Motor neuron (in vitro differentiated cells): ENCODE results near the gene C2CD3. TPM values are rescaled to one million over a fixed set of nuclear protein-coding genes. Genes with fewer than 3 reads are reported as not detected.
A peak's percentile ranks its signal among the peaks of the same experiment; 100 is the strongest.
"Not testable (repeated sequence)": the region's sequence is repeated elsewhere in the genome, so short reads cannot be mapped to it uniquely, and the experiment has no call there.

Experiments
- ATAC-seq, 8 experiments: fragments of 200-7000 bp; cut with Tn5 transposase; replicated peaks in 6 of 8; 2 replicates each; pipeline ENCODE4 v1.8.0; 2021; ENCODE audit warnings: mild to moderate bottlenecking in 8 of 8, moderate library complexity in 8 of 8
- H3K27ac ChIP-seq, 2 donors: fragments of 250-450 bp; sonication (Bioruptor Pico); 2 replicates each; pipeline ENCODE4 v1.9.0; 2021; ENCODE audit warnings: antibody characterized with exemption in 2 of 2, mild to moderate bottlenecking in 2 of 2, moderate library complexity in 1 of 2
- H3K4me1 ChIP-seq, 2 donors: fragments of 250-450 bp; sonication (Bioruptor Pico); replicated peaks in 1 of 2; 2 replicates each; pipeline ENCODE4 v1.6.1; 2021; ENCODE audit warnings: antibody characterized with exemption in 2 of 2, mild to moderate bottlenecking in 2 of 2, moderate library complexity in 1 of 2
- H3K4me3 ChIP-seq, 5 donors: fragments of 250-450 bp; sonication (Bioruptor Pico); 2 replicates each; pipeline ENCODE4 v1.9.0; 2021; ENCODE audit warnings: antibody characterized with exemption in 5 of 5, mild to moderate bottlenecking in 5 of 5, moderate library complexity in 4 of 5
- WGBS, 10 experiments: fragments of 450-650 bp; shearing (Covaris generic); methylation state at CpG; one replicate each; pipeline ENCODE4 v1.0.0; 2022; 5-methylcytosine and 5-hydroxymethylcytosine counted together
- in situ Hi-C, 9 experiments: fragments of 400-800 bp; cut with MboI; loops; one replicate each; pipeline ENCODE4 v1.15.0; 2021; ENCODE audit warnings: low sequenced_read_pairs in 9 of 9, low pct_unique_long_range_greater_than_20kb in 2 of 9; ENCODE audit not compliant: unreplicated experiment in 9 of 9
- total RNA-seq, 8 experiments: library from RNA; unstranded; fragments of 300-600 nt; gene quantifications; 2 replicates each; pipeline versions ENCODE4 v1.2.3 to v1.2.4, GENCODE V29; 2022

The C2CD3 gene
- total RNA-seq, 8 experiments from 2014 or later, result 8.0 to 26.3 (median 15.2) TPM

GRCh38 chr11:74123008-74123448, 47.8 kb downstream of the C2CD3 start:
- peak in 3 of 8 experiments; percentile 25 to 66 (median 32) for ATAC-seq
- no peak overlapping the region for H3K4me3 ChIP-seq
- H3K27ac ChIP-seq, result no peak overlapping the region
- in situ Hi-C loops, result no loop called here
- H3K4me1 ChIP-seq, result no peaks in the 10 kb centered on the region

- Histone ChIP-seq H3K4me1 (no peaks in the 10 kb centered on the region), H3K27ac (no peak overlapping the region), H3K4me3 (no peak overlapping the region)
- in situ Hi-C loops, result no loop called here
- ATAC-seq, result no peak
- WGBS, 10 experiments, result 83 to 100% (median 93%) methylated on average over 1 to 5 of the region's 5 CpGs
These were observed 49.0 kb downstream of the C2CD3 start for GRCh38 chr11:74121804-74122203.

- WGBS, 10 experiments, result 100% methylated on average over 1 to 2 of the region's 5 CpGs; no CpG with 5 or more reads in 5 of the 10 experiments
- in situ Hi-C loops, ATAC-seq, H3K27ac ChIP-seq, H3K4me3 ChIP-seq, H3K4me1 ChIP-seq: not testable (repeated sequence)
These were observed 50.4 kb downstream of the C2CD3 start for GRCh38 chr11:74120260-74121035.

- ATAC-seq, result no peak
- no peaks in the 10 kb centered on the region for H3K4me1 ChIP-seq
- in situ Hi-C loops, result no loop called here
- H3K27ac ChIP-seq, result no peak overlapping the region
- WGBS, 10 experiments, result 88 to 100% (median 100%) methylated on average over 1 to 10 of the region's 12 CpGs; no CpG with 5 or more reads in 4 of the 10 experiments
- no peak overlapping the region for H3K4me3 ChIP-seq
These were observed 54.1 kb downstream of the C2CD3 start for GRCh38 chr11:74116719-74117118.

- no peak overlapping the region for H3K27ac ChIP-seq
- in situ Hi-C loops, result no loop called here
- 86 to 100% (median 95%) methylated on average over 1 to 2 of the region's 2 CpGs; no CpG with 5 or more reads in 1 of the 10 experiments for WGBS, 10 experiments
These were observed 57.9 kb downstream of the C2CD3 start for GRCh38 chr11:74112877-74113276.

GRCh38 chr11:74106124-74106523, 64.7 kb downstream of the C2CD3 start:
- no peak overlapping the region for H3K27ac ChIP-seq
- no peak overlapping the region for H3K4me3 ChIP-seq
- in situ Hi-C loops, result no loop called here
- WGBS, 10 experiments, result 40 to 100% (median 100%) methylated on average over 1 of the region's 1 CpG; no CpG with 5 or more reads in 3 of the 10 experiments
- H3K4me1 ChIP-seq, result no peaks in the 10 kb centered on the region
- no peak for ATAC-seq

More at GRCh38 chr11:74112877-74113276, 57.9 kb downstream of the C2CD3 start:
- ATAC-seq, result no peak
- H3K4me3 ChIP-seq, result no peak overlapping the region
- H3K4me1 ChIP-seq, result no peaks in the 10 kb centered on the region

- peaks cover 2 to 7% of the 10 kb centered on the region in 2 donors for H3K4me1 ChIP-seq
- no peak for ATAC-seq
- no peak overlapping the region for H3K27ac ChIP-seq
- in situ Hi-C loops, result no loop called here
- no peak overlapping the region for H3K4me3 ChIP-seq
These were observed 68.5 kb downstream of the C2CD3 start for GRCh38 chr11:74102321-74102720.

GRCh38 chr11:74100735-74101134, 70.1 kb downstream of the C2CD3 start:
- no peak overlapping the region for H3K27ac ChIP-seq
- in situ Hi-C loops, result no loop called here
- 70 to 100% (median 83%) methylated on average over 1 of the region's 1 CpG; no CpG with 5 or more reads in 5 of the 10 experiments for WGBS, 10 experiments
- no peak overlapping the region for H3K4me3 ChIP-seq
- no peak for ATAC-seq
- H3K4me1 ChIP-seq, result peaks cover 2 to 7% of the 10 kb centered on the region in 2 donors

GRCh38 chr11:74100231-74100630, 70.6 kb downstream of the C2CD3 start:
- in situ Hi-C loops, result no loop called here
- Histone ChIP-seq H3K4me1 (peaks cover 2 to 7% of the 10 kb centered on the region in 2 donors), H3K4me3 (no peak overlapping the region), H3K27ac (no peak overlapping the region)
- no peak for ATAC-seq
- 74 to 100% (median 90%) methylated on average over 1 to 2 of the region's 2 CpGs for WGBS, 10 experiments

GRCh38 chr11:74097686-74098237, 73.0 kb downstream of the C2CD3 start:
- no peak overlapping the region for H3K27ac ChIP-seq
- in situ Hi-C loops, result no loop called here
- no peak overlapping the region for H3K4me3 ChIP-seq
- no peak for ATAC-seq
- whole genome bisulfite sequencing, 10 experiments, result 33 to 100% (median 53%) methylated on average over 1 to 4 of the region's 4 CpGs; no CpG with 5 or more reads in 3 of the 10 experiments
- H3K4me1 ChIP-seq, result peaks cover 2 to 7% of the 10 kb centered on the region in 2 donors

GRCh38 chr11:74094393-74094792, 76.4 kb downstream of the C2CD3 start:
- Histone ChIP-seq H3K4me3 (no peak overlapping the region), H3K4me1 (peaks cover 2 to 7% of the 10 kb centered on the region in 2 donors), H3K27ac (no peak overlapping the region)
- in situ Hi-C loops, result no loop called here
- WGBS, 10 experiments, result 83 to 100% (median 98%) methylated on average over 1 to 4 of the region's 4 CpGs; no CpG with 5 or more reads in 2 of the 10 experiments
- no peak for ATAC-seq

GRCh38 chr11:74092425-74092824, 78.4 kb downstream of the C2CD3 start:
- peaks cover 0 to under 1% of the 10 kb centered on the region in 2 donors for H3K4me1 ChIP-seq
- ATAC-seq, result no peak
- H3K4me3 ChIP-seq, result no peak overlapping the region
- in situ Hi-C loops, result no loop called here
- no peak overlapping the region for H3K27ac ChIP-seq
- 52 to 100% (median 67%) methylated on average over 1 to 5 of the region's 6 CpGs; no CpG with 5 or more reads in 1 of the 10 experiments for WGBS, 10 experiments

- 29 to 100% (median 85%) methylated on average over 1 of the region's 1 CpG; no CpG with 5 or more reads in 4 of the 10 experiments for WGBS, 10 experiments
- Histone ChIP-seq H3K27ac (no peak overlapping the region), H3K4me3 (no peak overlapping the region), H3K4me1 (no peaks in the 10 kb centered on the region)
- no peak for ATAC-seq
- in situ Hi-C loops, result no loop called here
These were observed 79.3 kb downstream of the C2CD3 start for GRCh38 chr11:74091549-74091948.
